SHP77 (cell line): Measurements from ENCODE around the gene LAIR1.
"Not testable (repeated sequence)": the region's sequence is repeated elsewhere in the genome, so short reads cannot be mapped to it uniquely, and the experiment has no call there.

Experiments
- DNase-seq, 2 experiments: peaks; one replicate each; lab custom pipeline; 2025; lab: John Stamatoyannopoulos, UW

LAIR1 gene

DNA sequence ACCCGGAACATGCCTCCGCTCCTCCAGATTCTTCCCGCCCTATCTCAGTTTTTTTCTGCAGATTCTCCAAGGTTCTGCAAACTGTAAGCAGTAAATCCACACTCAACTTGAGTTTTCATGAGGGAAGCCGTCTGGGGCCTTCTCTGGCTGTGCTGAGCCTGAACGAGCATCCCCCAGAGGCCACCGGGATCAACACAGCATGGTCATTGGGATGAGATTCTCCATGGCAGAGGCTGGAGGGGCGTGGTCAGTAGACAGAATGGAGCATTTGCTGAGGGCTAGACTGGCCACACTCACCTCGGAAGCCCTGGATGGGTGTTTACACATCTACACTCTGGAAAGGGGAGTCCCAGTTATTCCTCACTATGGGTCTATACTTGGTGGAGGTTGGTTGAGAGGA, 23.4 kb downstream of the LAIR1 start:
- DNase-seq, result no peak

- no peak for DNase-seq
Measured at GRCh38 chr19:54339646-54340358, 24.9 kb downstream of the LAIR1 start.

DNA sequence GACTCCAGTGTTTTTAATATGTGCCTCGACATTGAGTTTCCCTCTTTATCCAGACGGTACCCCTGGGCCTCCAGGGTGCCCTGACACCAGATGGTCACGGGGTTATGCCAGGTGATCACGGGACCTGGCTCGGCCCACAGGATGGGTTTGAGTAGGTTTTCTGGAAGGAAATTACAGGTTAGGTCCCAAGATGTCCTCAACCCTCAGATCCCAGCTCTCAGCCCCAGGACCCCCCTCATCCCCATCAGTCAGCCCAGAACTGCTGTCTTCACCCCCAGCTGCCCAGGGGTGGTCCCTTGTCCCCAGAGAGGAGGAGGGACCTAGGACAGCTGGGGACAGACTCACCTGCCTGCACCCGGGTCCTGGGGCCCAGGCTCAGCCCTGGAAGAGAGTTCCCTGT, 26.2 kb downstream of the LAIR1 start:
- DNase-seq, result no peak

DNA sequence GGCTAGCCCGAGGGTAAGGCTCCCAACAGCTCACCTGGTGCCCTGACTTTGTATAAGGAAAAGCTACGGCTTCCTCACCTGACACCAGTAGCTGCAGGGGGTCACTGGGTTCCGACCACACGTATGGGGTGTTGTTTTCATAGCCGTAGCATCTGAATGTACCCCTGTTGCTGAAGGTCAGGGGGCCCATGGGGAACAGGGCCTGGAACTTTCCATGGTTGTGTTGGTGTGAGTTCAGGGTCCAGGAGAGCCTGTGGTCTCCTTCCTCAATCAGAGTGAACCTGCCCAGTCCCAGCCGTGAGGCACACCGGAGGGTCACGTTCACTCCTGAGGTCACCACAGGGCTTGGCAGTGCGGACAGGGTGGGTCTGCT, 26.9 kb downstream of the LAIR1 start:
- no peak for DNase-seq

GRCh38 chr19:54336893-54337857, 27.6 kb downstream of the LAIR1 start:
- no peak for DNase-seq

- no peak for DNase-seq
Measured at GRCh38 chr19:54335979-54336892, 28.5 kb downstream of the LAIR1 start.

GRCh38 chr19:54335164-54335563, 29.6 kb downstream of the LAIR1 start:
- no peak for DNase-seq

GRCh38 chr19:54333586-54334298, 31.0 kb downstream of the LAIR1 start:
- DNase-seq, result no peak

DNA sequence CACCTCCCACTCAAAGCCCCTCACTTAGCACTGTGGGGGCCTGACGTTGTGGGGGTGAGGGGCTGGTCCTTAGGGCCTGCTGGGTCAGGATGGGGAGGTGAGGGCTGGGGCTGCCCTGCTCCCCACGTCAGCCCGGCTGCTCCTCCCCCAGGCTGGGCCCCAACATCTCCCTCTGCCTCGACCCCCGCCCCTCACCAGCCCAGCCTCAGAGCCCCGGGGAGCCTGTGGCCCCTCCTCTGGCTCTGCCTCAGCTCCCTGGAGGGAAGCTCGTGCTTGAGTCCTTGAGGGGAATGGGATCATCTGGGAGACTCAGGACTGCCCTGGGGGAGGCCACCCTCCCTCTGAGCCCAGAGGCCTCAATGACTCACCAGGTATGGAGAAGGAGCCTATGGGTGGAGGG, 32.6 kb downstream of the LAIR1 start:
- no peak for DNase-seq

- DNase-seq, result no peak
Measured at GRCh38 chr19:54331626-54332025, 33.1 kb downstream of the LAIR1 start.

DNA sequence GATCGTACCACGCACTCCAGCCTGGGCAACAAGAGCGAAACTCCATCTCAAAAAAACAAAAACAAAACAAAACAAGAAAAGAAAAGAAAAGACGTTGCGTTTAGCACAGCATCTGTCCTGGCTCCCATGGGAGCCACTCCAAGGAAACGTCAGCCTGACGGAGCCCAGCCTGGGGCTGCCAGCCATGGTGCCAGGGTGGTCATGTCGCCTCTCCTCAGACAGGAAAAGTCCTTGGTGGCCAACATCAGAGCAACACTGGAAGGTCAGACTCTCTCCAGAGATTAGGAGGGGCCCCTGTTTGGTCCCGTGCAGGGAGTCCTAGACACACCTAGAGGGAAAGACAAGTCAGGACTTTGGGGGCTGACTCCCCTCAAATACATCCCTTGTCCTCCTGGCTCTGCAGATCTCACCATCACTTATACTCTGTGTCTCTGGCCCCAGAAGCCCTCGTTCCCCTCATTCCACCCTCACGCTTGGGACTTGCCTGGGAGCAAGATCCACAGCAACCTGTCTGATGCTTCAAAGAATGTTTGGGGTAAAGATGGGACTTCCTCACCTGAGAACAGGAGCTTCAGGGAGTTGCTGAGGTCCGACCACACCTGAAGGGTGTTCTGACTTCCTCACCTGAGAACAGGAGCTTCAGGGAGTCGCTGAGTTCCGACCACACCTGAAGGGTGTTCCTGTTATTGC, 35.1 kb downstream of the LAIR1 start:
- DNase-seq, result no peak

DNA sequence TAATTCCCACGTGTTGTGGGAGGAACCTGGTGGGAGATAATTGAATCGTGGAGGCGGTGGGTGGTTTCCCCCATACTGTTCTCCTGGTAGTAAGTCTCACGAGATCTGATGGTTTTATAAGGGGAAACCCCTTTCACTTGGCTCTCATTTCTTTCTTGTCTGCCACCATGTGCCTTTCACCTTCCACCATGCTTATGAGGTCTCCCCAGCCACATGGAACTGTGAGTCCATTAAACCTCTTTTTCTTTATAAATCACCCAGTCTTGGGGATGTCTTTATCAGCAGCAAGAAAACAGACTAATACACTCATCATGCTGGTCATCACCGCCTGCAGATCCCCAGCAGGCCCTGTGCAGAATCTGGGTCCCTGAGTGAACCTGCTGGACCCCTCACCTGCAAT, 36.0 kb downstream of the LAIR1 start:
- not testable (repeated sequence) for DNase-seq

- no peak for DNase-seq
Measured at GRCh38 chr19:54325631-54326030, 39.1 kb downstream of the LAIR1 start.

DNA sequence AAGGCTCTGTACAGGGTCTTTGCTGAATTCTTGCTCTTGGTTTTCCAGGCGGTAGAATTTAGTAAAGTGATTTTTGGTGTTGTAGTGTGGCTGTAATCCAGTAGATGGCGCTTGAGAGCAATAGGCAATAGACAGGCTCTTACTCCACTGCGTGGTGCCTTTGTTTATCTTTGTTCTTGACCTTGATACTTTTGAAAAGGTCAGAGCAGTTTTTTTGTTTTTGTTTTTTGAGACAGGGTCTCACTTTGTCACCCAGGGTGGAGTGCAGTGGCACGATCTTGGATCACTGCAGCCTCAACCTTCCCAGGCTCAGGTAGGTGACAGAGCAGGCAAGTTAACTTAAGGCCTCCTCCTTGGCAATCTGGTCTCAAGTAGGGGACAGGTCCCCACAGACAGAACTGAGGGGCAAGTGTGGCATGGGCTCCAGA, 39.5 kb downstream of the LAIR1 start:
- DNase-seq, result peak in 1 of 2 experiments; percentile 13

DNA sequence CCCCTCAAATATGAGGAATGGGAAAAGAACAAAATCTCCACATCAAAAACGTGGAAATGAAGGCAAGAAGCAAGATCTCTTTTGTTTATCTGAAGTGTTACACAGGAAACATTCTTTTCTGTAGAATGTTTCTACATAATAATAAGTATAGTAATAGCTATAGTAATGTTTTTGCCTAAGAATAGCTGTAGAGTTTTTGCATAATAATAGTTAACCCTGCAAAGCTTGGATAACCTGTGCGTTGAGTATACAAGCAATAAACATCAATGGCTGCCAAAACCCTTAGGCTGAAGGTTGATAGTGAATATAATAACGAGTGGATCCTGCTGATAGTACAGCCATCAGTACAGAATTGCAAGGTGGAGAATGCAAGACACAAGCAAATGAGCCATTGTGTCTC, 40.7 kb downstream of the LAIR1 start:
- no peak for DNase-seq

DNA sequence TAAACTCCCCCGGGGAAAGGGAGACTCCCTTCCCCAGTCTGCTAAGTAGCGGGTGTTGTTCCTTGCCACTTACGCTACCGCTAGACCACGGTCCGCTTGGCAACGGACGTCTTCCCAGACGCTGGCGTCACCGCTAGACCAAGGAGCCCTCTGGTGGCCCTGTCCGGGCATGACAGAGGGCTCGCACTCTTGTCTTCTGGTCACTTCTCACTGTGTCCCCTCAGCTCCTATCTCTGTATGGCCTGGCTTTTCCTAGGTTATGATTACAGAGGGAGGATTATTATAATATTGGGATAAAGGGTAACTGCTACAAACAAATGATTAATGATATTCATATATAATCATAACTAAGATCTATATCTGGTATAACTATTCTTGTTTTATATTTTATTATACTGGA, 41.8 kb downstream of the LAIR1 start:
- DNase-seq, result not testable (repeated sequence)

DNA sequence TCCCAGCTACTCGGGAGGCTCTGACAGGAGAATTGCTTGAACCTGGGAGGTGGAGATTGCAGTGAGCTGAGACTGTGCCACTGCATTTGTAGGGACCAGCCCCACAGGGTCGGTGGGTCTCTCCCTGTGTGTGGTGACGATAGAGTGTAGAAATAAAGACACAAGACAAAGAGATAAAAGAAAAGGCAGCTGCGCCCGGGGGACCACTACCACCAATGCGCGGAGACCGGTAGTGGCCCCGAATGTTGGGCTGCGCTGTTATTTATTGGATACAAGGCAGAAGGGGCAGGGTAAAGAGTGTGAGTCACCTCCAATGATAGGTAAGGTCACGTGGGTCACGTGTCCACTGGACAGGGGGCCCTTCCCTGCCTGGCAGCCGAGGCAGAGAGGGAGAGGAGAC, 42.4 kb downstream of the LAIR1 start:
- not testable (repeated sequence) for DNase-seq

DNA sequence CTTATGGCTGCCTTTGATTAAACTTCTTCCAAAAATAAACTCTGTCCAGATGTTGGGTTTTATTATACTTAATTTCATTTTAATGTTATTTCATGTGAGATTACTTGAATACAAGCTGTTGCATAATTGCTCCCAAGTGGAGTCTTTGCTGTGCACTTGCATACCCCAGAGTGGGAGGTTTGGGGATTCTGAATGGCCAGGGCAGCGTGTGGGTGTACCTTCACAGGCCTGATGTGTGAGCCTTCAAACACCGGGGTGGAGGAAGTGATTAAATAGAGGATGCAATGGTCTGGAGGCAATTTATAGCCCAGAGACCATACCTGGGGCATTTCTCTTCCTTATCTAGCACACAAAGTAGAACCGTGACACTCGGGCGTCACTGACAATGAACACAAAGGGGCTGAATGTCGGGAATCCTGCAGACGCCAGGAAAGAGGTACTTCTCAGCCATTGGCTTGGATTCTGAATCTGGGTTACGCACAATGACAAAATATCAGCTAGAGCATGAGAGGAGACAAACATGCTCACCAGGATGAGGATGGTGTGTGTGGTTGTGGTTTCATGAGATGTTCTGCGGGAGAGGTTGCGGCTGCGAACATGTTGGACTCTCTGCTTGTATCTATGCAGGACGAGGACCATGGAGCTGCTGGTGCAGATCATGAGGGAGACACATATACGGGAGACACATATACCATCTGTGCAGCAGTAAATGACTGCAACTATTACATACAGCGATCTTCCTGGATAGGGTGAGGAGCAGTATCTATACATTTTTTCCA, 44.6 kb downstream of the LAIR1 start:
- DNase-seq, result no peak

- DNase-seq, result no peak
Measured at GRCh38 chr19:54319049-54319448, 45.7 kb downstream of the LAIR1 start.

DNA sequence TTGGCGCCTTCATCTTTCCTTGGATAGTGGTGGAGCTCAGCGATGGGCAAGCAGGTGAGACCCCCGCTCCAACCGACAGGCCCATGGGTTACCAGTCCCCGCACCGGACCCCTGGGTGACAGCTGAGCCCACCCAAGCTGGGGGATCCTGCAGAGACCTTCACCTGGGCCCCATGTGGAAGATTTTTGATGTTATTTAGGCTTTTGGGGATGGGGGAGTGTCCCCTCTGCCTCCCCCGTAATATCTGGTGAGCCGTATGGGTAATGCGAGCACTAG, 46.8 kb downstream of the LAIR1 start:
- no peak for DNase-seq
